Smooth muscle cell (in vitro differentiated cells): ENCODE results near the gene IMMT. TPM values are rescaled to one million over a fixed set of nuclear protein-coding genes. Genes with fewer than 3 reads are reported as not detected.

Source experiments
- DNase-seq: peaks from one replicate; lab custom pipeline; 2025; ENCODE audit not compliant: unreplicated experiment; lab: John Stamatoyannopoulos, UW
- H2AFZ ChIP-seq: fragments of 200-600 bp; sonication (generic); 2 replicates; pipeline ENCODE4 v1.6.0; 2016; ENCODE audit warnings: antibody characterized with exemption, low read depth, mild to moderate bottlenecking
- H3F3A ChIP-seq: fragments of 200-600 bp; sonication (generic); 2 replicates; pipeline ENCODE4 v1.6.0; 2017; ENCODE audit warnings: antibody characterized with exemption, low read depth
- H3K27ac ChIP-seq: fragments of 200-600 bp; sonication (generic); 2 replicates; pipeline ENCODE4 v1.5.1; 2016; ENCODE audit warnings: low read depth, mild to moderate bottlenecking
- H3K27me3 ChIP-seq: fragments of 200-600 bp; sonication (generic); 2 replicates; pipeline ENCODE4 v1.6.1; 2016; ENCODE audit warnings: low read depth, mild to moderate bottlenecking
- H3K36me3 ChIP-seq: fragments of 200-600 bp; sonication (generic); 2 replicates; pipeline ENCODE4 v1.5.1; 2016; ENCODE audit warnings: low read depth
- H3K4me1 ChIP-seq: fragments of 200-600 bp; sonication (generic); 2 replicates; pipeline ENCODE4 v1.5.1; 2016; ENCODE audit warnings: low read depth
- H3K4me2 ChIP-seq: fragments of 200-600 bp; sonication (generic); 2 replicates; pipeline ENCODE4 v1.6.0; 2016; ENCODE audit warnings: mild to moderate bottlenecking
- H3K4me3 ChIP-seq: fragments of 200-600 bp; sonication (generic); 2 replicates; pipeline ENCODE4 v1.5.1; 2016; ENCODE audit warnings: mild to moderate bottlenecking
- H3K79me2 ChIP-seq: fragments of 200-600 bp; sonication (generic); 2 replicates; pipeline ENCODE4 v1.6.0; 2016; ENCODE audit warnings: low read depth, mild to moderate bottlenecking
- H3K9ac ChIP-seq: fragments of 200-600 bp; sonication (generic); 2 replicates; pipeline ENCODE4 v1.6.0; 2016; ENCODE audit warnings: low read depth
- H3K9me3 ChIP-seq: fragments of 200-600 bp; sonication (generic); replicated peaks from 2 replicates; pipeline ENCODE4 v1.5.1; 2016; ENCODE audit warnings: low read depth
- H4K20me1 ChIP-seq: fragments of 200-600 bp; sonication (generic); 2 replicates; pipeline ENCODE4 v1.6.0; 2016; ENCODE audit warnings: low read depth
- CTCF ChIP-seq: fragments of 200-600 bp; sonication (generic); IDR thresholded peaks from 2 replicates; pipeline ENCODE4 v1.5.1; 2017; ENCODE audit warnings: borderline replicate concordance, mild to moderate bottlenecking, antibody characterized with exemption; ENCODE audit not compliant: insufficient read depth, poor library complexity, severe bottlenecking
- WGBS: methylation state at CpG from one replicate; pipeline ENCODE4 v1.1.7; 2016; ENCODE audit warnings: low lambda C conversion rate; 5-methylcytosine and 5-hydroxymethylcytosine counted together
- polyA plus RNA-seq: library from polyadenylated mRNA; unstranded; fragments of >200 nt; fragmentation: Nextera tagmentation; extraction: Ambion mirVana; gene quantifications from 2 replicates; pipeline ENCODE4 v1.2.1, GENCODE V29; 2016
- total RNA-seq: library from RNA; depleted of rRNA; stranded (reverse); fragments of >200 nt; gene quantifications from 2 replicates; pipeline ENCODE4 v1.2.3, GENCODE V29; 2014

The IMMT gene
- total and polyA plus RNA-seq, 2 experiments from 2014 or later: 71.1 to 74.5 TPM

- Histone ChIP-seq H3K27me3 (no peaks in the 10 kb centered on the region), H3K27ac (peak within 1 kb of the TSS; percentile 78), H2AFZ (peak within 1 kb of the TSS; percentile 85), H3F3A (no peaks in the 10 kb centered on the region), H3K4me3 (peak within 1 kb of the TSS; percentile 94), H3K9me3 (no peaks in the 10 kb centered on the region), H3K4me2 (peak within 1 kb of the TSS; percentile 100), H3K36me3 (peaks cover 13% of the 10 kb centered on the region), H3K79me2 (peaks cover 77% of the 10 kb centered on the region), H3K9ac (peak within 1 kb of the TSS; percentile 92), H4K20me1 (peaks cover 4% of the 10 kb centered on the region), H3K4me1 (peaks cover 16% of the 10 kb centered on the region)
- DNase-seq: peak; percentile 92
- no peak for TF ChIP-seq CTCF
- under 1% methylated on average over 38 of the region's 38 CpGs for WGBS
These were observed 89.9 kb downstream of the IMMT start, which contains the start of gene POLR1A for GRCh38 chr2:86105252-86105968. POLR1A (minus strand) TSS chr2:86105886; CDS start chr2:86105776, 110 bp downstream.

DNA sequence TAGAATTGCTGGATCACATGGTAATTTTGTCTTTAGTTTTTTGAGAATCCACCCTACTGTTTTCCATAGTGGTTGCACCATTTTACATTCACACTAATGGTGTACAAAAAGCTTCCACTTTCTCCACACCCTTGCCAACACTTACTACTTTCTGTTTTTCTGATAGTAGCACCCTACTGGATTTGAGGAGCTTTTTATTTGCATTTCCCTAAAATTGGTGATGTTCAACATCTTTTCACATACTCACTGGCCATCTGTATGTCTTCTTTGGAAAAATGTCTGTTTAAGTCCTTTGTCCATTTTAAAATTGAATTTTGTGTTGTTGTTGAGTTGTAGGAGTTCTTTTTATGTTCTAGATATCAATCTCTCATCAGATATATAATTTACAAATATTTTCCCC is 93.1 kb downstream of the IMMT start:
- Histone ChIP-seq H3K79me2 (peaks cover 59% of the 10 kb centered on the region), H3K4me3 (no peak overlapping the region), H3K9me3 (no peaks in the 10 kb centered on the region), H2AFZ (no peak overlapping the region), H3K27me3 (no peaks in the 10 kb centered on the region), H3K36me3 (peaks cover 18% of the 10 kb centered on the region), H3K27ac (no peak overlapping the region), H3K9ac (no peak overlapping the region), H4K20me1 (peaks cover under 1% of the 10 kb centered on the region), H3F3A (no peaks in the 10 kb centered on the region), H3K4me1 (peaks cover 11% of the 10 kb centered on the region), H3K4me2 (no peak overlapping the region)
- TF ChIP-seq CTCF: no peak
- no peak for DNase-seq

- Histone ChIP-seq H3K27ac (no peak overlapping the region), H2AFZ (no peak overlapping the region), H3K4me2 (no peak overlapping the region), H3K4me1 (no peaks in the 10 kb centered on the region), H3K9me3 (no peaks in the 10 kb centered on the region), H3K36me3 (peaks cover 24% of the 10 kb centered on the region), H3K9ac (no peak overlapping the region), H3K27me3 (no peaks in the 10 kb centered on the region), H3F3A (no peaks in the 10 kb centered on the region), H3K4me3 (no peak overlapping the region), H4K20me1 (peaks cover 12% of the 10 kb centered on the region), H3K79me2 (peaks cover 37% of the 10 kb centered on the region)
- DNase-seq: no peak
- TF ChIP-seq CTCF: no peak
- WGBS: 96% methylated on average over 1 of the region's 1 CpG
These were observed 97.3 kb downstream of the IMMT start for GRCh38 chr2:86097913-86098312.
